Dedifferentiated amniotic fluid mesenchymal stem cell (primary cell): ENCODE data around the gene HEATR5B.

Experiments
- DNase-seq: peaks from one replicate; pipeline ENCODE4 v3.0.0-alpha.2; 2016; ENCODE audit errors: extremely low spot score

The HEATR5B gene

GRCh38 chr2:37083873-37084794, at the start of gene HEATR5B, which contains the start of gene GPATCH11:
HEATR5B (minus strand) TSS chr2:37084372; CDS start chr2:37083414, 958 bp downstream.
GPATCH11 (plus strand) TSS chr2:37084518; CDS start chr2:37088382, 3,864 bp downstream.
- peak; percentile 92 for DNase-seq

- no peak for DNase-seq
Observed at GRCh38 chr2:37132914-37133313, 48.7 kb upstream of the HEATR5B start.

- no peak for DNase-seq
Observed at GRCh38 chr2:37125416-37125815, 41.2 kb upstream of the HEATR5B start.

GRCh38 chr2:37119157-37119556, 35.0 kb upstream of the HEATR5B start:
- no peak for DNase-seq

GRCh38 chr2:37117566-37117965, 33.4 kb upstream of the HEATR5B start:
- DNase-seq: no peak

GRCh38 chr2:37111958-37112357, 27.8 kb upstream of the HEATR5B start:
- no peak for DNase-seq

- DNase-seq: no peak
Observed at GRCh38 chr2:37110306-37111212, 26.4 kb upstream of the HEATR5B start.

- no peak for DNase-seq
Observed at GRCh38 chr2:37109523-37109922, 25.4 kb upstream of the HEATR5B start.

GRCh38 chr2:37105150-37105549, 21.0 kb upstream of the HEATR5B start:
- no peak for DNase-seq

- DNase-seq: no peak
Observed at GRCh38 chr2:37104178-37104577, 20.0 kb upstream of the HEATR5B start.

- no peak for DNase-seq
Observed at GRCh38 chr2:37102588-37102987, 18.4 kb upstream of the HEATR5B start.

- no peak for DNase-seq
Observed at GRCh38 chr2:37100054-37100453, 15.9 kb upstream of the HEATR5B start.

- DNase-seq: no peak
Observed at GRCh38 chr2:37098416-37099118, 14.4 kb upstream of the HEATR5B start.

- no peak for DNase-seq
Observed at GRCh38 chr2:37096568-37096967, 12.4 kb upstream of the HEATR5B start.

- no peak for DNase-seq
Observed at GRCh38 chr2:37091873-37092272, 7.7 kb upstream of the HEATR5B start.

- no peak for DNase-seq
Observed at GRCh38 chr2:37090019-37090477, 5.9 kb upstream of the HEATR5B start.

- DNase-seq: no peak
Observed at GRCh38 chr2:37085731-37086147, 1.6 kb upstream of the HEATR5B start.

- DNase-seq: no peak
Observed at GRCh38 chr2:37084797-37085196, 625 bp upstream of the HEATR5B start.

GRCh38 chr2:37080689-37081088, 3.5 kb downstream of the HEATR5B start:
- no peak for DNase-seq

- DNase-seq: no peak
Observed at GRCh38 chr2:37080266-37080665, 3.9 kb downstream of the HEATR5B start.

GRCh38 chr2:37070931-37071330, 13.2 kb downstream of the HEATR5B start:
- DNase-seq: no peak

GRCh38 chr2:37068686-37069085, 15.5 kb downstream of the HEATR5B start:
- no peak for DNase-seq
